DOHH2 (cell line): ENCODE data around the gene ITGAL.
A peak's percentile ranks its signal among the peaks of the same experiment; 100 is the strongest.

Experiments used
- H3F3A ChIP-seq: fragments of 200-600 bp; sonication (generic), shearing (Covaris generic); 2 replicates; pipeline ENCODE4 v1.6.0; 2016; ENCODE audit warnings: antibody characterized with exemption, mild to moderate bottlenecking; ENCODE audit not compliant: control insufficient read depth, insufficient read depth
- H3K27ac ChIP-seq: fragments of 200-600 bp; sonication (generic); 2 replicates; pipeline ENCODE4 v1.5.1; 2014; ENCODE audit warnings: low read depth, mild to moderate bottlenecking, low read length, moderate library complexity
- H3K27me3 ChIP-seq: fragments of 200-600 bp; sonication (generic); 2 replicates; pipeline ENCODE4 v1.6.1; 2014; ENCODE audit warnings: mild to moderate bottlenecking, low read length, mixed read lengths; ENCODE audit not compliant: control insufficient read depth
- H3K36me3 ChIP-seq: fragments of 200-600 bp; sonication (generic); 2 replicates; pipeline ENCODE4 v1.6.1; 2014; ENCODE audit warnings: mild to moderate bottlenecking, low read length, moderate library complexity, mixed read lengths; ENCODE audit not compliant: control insufficient read depth
- H3K4me1 ChIP-seq: fragments of 200-600 bp; sonication (generic); 2 replicates; pipeline ENCODE4 v1.6.1; 2014; ENCODE audit warnings: mild to moderate bottlenecking, low read length, mixed read lengths; ENCODE audit not compliant: control insufficient read depth
- H3K4me2 ChIP-seq: fragments of 200-600 bp; sonication (generic); 2 replicates; pipeline ENCODE4 v1.6.0; 2014; ENCODE audit warnings: mild to moderate bottlenecking, low read length, moderate library complexity
- H3K4me3 ChIP-seq: fragments of 200-600 bp; sonication (generic); 2 replicates; pipeline ENCODE4 v1.5.1; 2014; ENCODE audit warnings: mild to moderate bottlenecking, low read length, mixed read lengths
- H3K79me2 ChIP-seq: fragments of 200-600 bp; sonication (generic); 2 replicates; pipeline ENCODE4 v1.6.1; 2014; ENCODE audit warnings: mild to moderate bottlenecking, low read length, mixed read lengths; ENCODE audit not compliant: control insufficient read depth
- H3K9me2 ChIP-seq: fragments of 200-600 bp; sonication (generic); replicated peaks from 2 replicates; pipeline ENCODE4 v1.6.1; 2014; ENCODE audit warnings: mild to moderate bottlenecking, low read length, mixed read lengths; ENCODE audit not compliant: control insufficient read depth
- H3K9me3 ChIP-seq: fragments of 200-600 bp; sonication (generic); 2 replicates; pipeline ENCODE4 v1.6.1; 2014; ENCODE audit warnings: antibody characterized with exemption, low read length, mixed read lengths; ENCODE audit not compliant: control insufficient read depth, insufficient read depth
- H4K20me1 ChIP-seq: fragments of 200-600 bp; sonication (generic); 2 replicates; pipeline ENCODE4 v1.6.0; 2014; ENCODE audit warnings: low read depth, mild to moderate bottlenecking, antibody characterized with exemption, low read length, moderate library complexity; ENCODE audit not compliant: control insufficient read depth, insufficient read depth
- EZH2phosphoT487 ChIP-seq: fragments of 200-600 bp; sonication (generic); IDR thresholded peaks from 2 replicates; pipeline ENCODE4 v1.6.1; 2017; ENCODE audit warnings: borderline replicate concordance, mild to moderate bottlenecking, antibody characterized with exemption, low read length, moderate library complexity, mixed read lengths
- TF ChIP-seq, protein P1 (sequence below): fragments of 200-600 bp; sonication (generic); IDR thresholded peaks from one replicate; pipeline ENCODE4 v1.5.1; 2014; ENCODE audit warnings: antibody characterized with exemption, mild to moderate bottlenecking, low read depth, low read length; ENCODE audit not compliant: poor library complexity, severe bottlenecking

Gene ITGAL

GRCh38 chr16:30567991-30568638, 95.6 kb downstream of the ITGAL start:
- peaks cover 3% of the 10 kb centered on the region; the same call in 1 of the 2 replicates for H3K36me3 ChIP-seq
- H3K9me3 ChIP-seq, result no peaks in the 10 kb centered on the region
- H3K4me2 ChIP-seq, result peak overlapping the region; percentile 51
- peaks cover 45% of the 10 kb centered on the region for H3K4me1 ChIP-seq
- H3K4me3 ChIP-seq, result peak overlapping the region; percentile 36
- H3K79me2 ChIP-seq, result peaks cover 19% of the 10 kb centered on the region
- peaks cover 6% of the 10 kb centered on the region for H3F3A ChIP-seq
- no peaks in the 10 kb centered on the region for H3K9me2 ChIP-seq
- peak overlapping the region; percentile 41 for H3K27ac ChIP-seq
- no peak for TF ChIP-seq EZH2phosphoT487
- TF ChIP-seq, protein P1, sequence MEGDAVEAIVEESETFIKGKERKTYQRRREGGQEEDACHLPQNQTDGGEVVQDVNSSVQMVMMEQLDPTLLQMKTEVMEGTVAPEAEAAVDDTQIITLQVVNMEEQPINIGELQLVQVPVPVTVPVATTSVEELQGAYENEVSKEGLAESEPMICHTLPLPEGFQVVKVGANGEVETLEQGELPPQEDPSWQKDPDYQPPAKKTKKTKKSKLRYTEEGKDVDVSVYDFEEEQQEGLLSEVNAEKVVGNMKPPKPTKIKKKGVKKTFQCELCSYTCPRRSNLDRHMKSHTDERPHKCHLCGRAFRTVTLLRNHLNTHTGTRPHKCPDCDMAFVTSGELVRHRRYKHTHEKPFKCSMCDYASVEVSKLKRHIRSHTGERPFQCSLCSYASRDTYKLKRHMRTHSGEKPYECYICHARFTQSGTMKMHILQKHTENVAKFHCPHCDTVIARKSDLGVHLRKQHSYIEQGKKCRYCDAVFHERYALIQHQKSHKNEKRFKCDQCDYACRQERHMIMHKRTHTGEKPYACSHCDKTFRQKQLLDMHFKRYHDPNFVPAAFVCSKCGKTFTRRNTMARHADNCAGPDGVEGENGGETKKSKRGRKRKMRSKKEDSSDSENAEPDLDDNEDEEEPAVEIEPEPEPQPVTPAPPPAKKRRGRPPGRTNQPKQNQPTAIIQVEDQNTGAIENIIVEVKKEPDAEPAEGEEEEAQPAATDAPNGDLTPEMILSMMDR, result no peak
- H3K27me3 ChIP-seq, result no peaks in the 10 kb centered on the region
- no peaks in the 10 kb centered on the region for H4K20me1 ChIP-seq

- Histone ChIP-seq H3K4me2 (peak overlapping the region; percentile 51), H3K27ac (no peak overlapping the region), H3K36me3 (peaks cover 3% of the 10 kb centered on the region; the same call in 1 of the 2 replicates), H3K9me2 (no peaks in the 10 kb centered on the region), H4K20me1 (no peaks in the 10 kb centered on the region), H3K4me3 (no peak overlapping the region), H3K4me1 (peaks cover 49% of the 10 kb centered on the region), H3K9me3 (no peaks in the 10 kb centered on the region), H3F3A (peaks cover 6% of the 10 kb centered on the region), H3K27me3 (no peaks in the 10 kb centered on the region), H3K79me2 (peaks cover 28% of the 10 kb centered on the region)
- TF ChIP-seq, protein P1, result no peak
- no peak for TF ChIP-seq EZH2phosphoT487
These were observed 96.7 kb downstream of the ITGAL start for GRCh38 chr16:30569281-30569680.

DNA sequence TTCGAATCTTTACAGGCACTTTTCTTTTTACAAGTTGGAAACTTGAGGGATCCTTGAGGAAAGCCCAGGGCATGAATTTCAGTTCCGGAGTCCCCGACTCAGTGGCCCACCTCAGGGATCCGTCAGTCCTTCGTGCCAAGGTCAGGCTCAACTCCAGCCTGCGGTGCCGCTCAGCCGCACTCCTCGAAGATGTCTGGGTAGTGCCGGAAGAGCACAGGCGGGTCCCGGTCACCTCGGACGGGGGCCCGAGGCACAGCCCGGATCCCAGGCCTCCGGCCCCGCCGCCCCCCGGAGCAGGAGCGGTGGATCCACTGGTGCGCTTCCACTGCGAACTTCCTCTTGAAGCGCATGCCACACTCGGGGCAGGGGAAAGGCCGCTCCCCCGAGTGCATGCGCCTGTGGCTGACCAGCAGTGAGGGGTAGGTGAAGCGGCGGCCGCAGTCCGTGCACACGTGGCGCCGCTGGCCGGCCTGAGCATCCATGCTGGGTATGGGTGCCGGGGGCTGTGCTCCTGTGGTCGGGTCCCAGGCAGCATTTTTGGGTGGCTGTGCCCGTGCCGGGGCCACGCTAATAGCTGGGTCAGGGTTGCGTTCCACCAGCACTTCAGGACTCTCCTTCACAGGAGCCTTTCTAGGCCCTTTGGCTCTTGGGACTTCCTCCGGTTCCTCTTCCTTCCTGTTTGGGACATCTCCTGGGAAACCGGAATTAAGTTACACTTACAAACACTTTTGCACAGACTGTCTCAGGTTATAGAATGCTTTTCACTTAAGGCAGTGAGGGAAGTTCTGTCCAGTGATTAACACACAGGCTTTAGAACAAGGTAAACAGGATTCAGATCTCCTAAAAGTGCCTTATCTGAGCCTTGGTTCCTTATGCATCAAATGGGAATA, 97.4 kb downstream of the ITGAL start:
- no peak overlapping the region for H3K4me3 ChIP-seq
- peaks cover 4% of the 10 kb centered on the region; the same call in 1 of the 2 replicates for H3K36me3 ChIP-seq
- TF ChIP-seq, protein P1, result no peak
- TF ChIP-seq EZH2phosphoT487, result no peak
- H3K9me2 ChIP-seq, result no peaks in the 10 kb centered on the region
- H3K9me3 ChIP-seq, result no peaks in the 10 kb centered on the region
- H3K4me2 ChIP-seq, result peak overlapping the region; percentile 97; the same call in 1 of the 2 replicates
- H3K27me3 ChIP-seq, result no peaks in the 10 kb centered on the region
- H3K79me2 ChIP-seq, result peaks cover 34% of the 10 kb centered on the region
- H3K27ac ChIP-seq, result no peak overlapping the region
- H3K4me1 ChIP-seq, result peaks cover 49% of the 10 kb centered on the region
- H4K20me1 ChIP-seq, result no peaks in the 10 kb centered on the region
- H3F3A ChIP-seq, result peaks cover 6% of the 10 kb centered on the region
